Measurements from ENCODE around the gene EHD2. TPM values are rescaled to one million over a fixed set of nuclear protein-coding genes. Genes with fewer than 3 reads are reported as not detected.
A peak's percentile ranks its signal among the peaks of the same experiment; 100 is the strongest.
"Not testable (repeated sequence)": the region's sequence is repeated elsewhere in the genome, so short reads cannot be mapped to it uniquely, and the experiment has no call there.

EHD2 gene
- total RNA-seq, 1 experiment from 2014 or later: 0.53 TPM

DNA sequence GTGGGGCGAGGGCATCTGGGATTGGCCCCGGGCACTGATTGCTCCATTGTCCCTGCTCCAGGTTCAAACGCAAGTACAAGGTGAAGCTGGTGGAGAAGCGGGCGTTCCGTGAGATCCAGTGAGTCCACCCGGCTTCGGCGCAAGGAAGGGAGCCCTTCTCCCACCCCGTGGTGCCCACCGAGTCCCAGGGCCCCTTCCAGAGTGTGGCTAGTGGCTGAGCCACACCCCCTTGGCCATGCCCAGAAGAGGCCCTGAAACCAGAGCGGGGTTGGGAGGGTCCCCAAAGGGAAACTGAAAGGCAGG lies 43.4 kb downstream of the EHD2 start:
- DNase-seq (ENCODE audit: low read depth, low spot score): no peak
- in situ Hi-C loops (cut with HindIII; ENCODE audit: low pct_unique_long_range_greater_than_20kb, low sequenced_read_pairs): no loop called here

- in situ Hi-C loops (cut with HindIII; ENCODE audit: low pct_unique_long_range_greater_than_20kb, low sequenced_read_pairs): no loop called here
- DNase-seq (ENCODE audit: low read depth, low spot score): no peak
These were observed 43.9 kb downstream of the EHD2 start for GRCh38 chr19:47756953-47757608.

DNA sequence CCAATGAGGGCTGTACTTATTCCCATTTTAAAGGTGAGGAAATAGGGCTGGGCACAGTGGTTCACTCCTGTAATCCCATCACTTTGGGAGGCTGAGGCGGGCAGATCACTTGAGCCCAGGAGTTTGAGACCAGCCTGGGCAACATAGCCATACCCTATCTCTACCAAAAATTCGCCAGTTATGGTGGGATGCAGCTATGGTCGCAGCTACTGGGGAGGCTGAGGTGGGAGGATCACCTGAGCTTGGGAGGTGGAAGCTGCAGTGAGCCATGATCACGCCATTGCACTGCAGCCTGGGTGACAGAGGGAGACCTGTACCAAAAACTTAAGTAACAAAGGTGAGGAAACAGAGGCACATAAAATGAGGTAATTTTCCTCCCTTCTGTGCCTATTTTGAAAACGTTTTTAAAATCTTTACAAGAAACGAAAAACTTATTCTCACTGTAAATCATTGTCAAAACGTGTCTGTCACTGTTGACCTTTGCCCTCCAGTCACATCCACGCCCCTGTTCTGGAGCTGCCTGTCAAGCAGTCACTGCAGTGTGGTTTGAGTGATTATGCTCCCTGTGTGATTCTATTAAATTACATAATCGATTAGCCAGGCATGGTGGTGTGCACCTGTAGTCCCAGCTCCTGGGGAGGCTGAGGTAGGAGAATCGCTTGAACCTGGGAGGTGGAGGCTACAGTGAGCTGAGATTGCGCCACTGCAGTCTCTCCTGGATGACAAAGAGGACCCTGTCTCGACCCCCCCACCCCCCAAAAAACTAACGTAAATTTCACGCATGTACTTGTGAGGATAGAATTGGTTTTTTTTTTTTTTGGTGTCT lies 44.6 kb downstream of the EHD2 start:
- no peak for DNase-seq (ENCODE audit: low read depth, low spot score)
- in situ Hi-C loops (cut with HindIII; ENCODE audit: low pct_unique_long_range_greater_than_20kb, low sequenced_read_pairs): no loop called here

DNA sequence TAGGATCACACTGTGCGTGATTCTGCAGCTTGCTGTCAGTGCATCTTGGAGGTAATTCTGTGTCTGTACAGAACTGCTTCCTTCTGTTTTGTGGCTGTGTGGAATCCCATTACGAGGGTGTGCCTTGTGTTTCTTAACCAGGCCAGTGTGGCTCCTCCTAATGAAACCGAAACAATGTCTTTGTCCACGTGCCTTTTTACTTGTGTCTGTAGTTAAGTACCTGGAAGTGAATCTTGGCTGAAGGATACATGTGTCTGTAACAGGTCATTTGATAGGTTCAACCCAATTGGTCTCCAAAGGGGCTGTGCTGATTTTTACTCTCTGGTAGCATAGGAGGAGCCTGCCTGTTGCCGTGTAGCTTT lies 45.2 kb downstream of the EHD2 start:
- in situ Hi-C loops (cut with HindIII; ENCODE audit: low pct_unique_long_range_greater_than_20kb, low sequenced_read_pairs): no loop called here
- DNase-seq (ENCODE audit: low read depth, low spot score): no peak

DNA sequence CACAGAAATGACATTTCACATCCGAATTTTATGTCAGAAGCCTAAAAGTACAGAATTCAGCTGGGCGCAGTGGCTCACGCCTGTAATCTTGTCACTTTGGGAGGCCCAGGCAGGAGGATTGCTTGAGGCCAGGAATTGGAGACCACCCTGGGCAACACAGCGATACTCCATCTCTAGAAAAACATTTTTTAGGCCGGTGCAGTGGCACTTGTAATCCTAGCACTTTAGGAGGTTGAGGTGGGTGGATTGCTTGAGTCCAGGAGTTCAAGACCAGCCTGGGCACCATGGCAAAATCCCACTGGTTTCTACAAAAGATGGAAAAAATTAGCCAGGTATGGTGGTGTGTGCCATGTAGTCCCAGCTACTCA lies 47.4 kb downstream of the EHD2 start:
- DNase-seq (ENCODE audit: low read depth, low spot score): no peak
- in situ Hi-C loops (cut with HindIII; ENCODE audit: low pct_unique_long_range_greater_than_20kb, low sequenced_read_pairs): no loop called here

- in situ Hi-C loops (cut with HindIII; ENCODE audit: low pct_unique_long_range_greater_than_20kb, low sequenced_read_pairs): no loop called here
- no peak for DNase-seq (ENCODE audit: low read depth, low spot score)
These were observed 48.3 kb downstream of the EHD2 start for GRCh38 chr19:47761566-47761965.

GRCh38 chr19:47762151-47762550 lies 48.9 kb downstream of the EHD2 start:
- DNase-seq (ENCODE audit: low read depth, low spot score): no peak
- in situ Hi-C loops (cut with HindIII; ENCODE audit: low pct_unique_long_range_greater_than_20kb, low sequenced_read_pairs): no loop called here

DNA sequence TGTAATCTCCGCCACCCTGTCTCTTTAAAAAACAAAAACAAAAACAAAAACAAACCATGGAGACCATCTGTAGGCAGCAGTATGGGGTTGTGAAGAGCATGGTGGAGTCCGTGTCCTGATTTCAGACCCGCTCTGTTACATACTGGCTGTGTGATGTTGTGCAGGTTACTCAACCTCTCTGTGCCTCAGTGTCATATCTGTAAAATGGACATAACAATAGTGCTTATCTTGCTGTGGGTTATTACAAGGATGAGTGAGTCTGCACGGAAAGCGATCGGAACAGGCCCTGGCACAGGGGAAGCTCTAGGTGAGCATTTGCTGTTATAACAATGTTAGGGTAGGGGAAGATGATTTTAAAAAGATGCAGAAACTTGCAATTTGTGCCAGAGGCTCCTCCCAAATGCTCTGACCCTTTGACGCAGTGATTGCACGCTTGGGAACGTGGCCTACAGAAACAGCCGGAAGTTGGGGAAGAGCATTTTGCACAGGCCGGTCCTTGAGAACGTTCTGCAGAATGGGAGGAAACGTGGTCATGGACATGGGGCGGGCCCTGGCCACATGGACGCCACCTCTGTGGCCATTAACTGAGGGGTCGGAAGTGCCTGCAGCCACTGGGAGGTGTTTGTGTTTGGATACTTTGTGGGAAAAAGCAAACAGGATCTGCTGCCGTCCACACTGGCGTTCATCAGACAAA lies 49.5 kb downstream of the EHD2 start:
- DNase-seq (ENCODE audit: low read depth, low spot score): no peak
- in situ Hi-C loops (cut with HindIII; ENCODE audit: low pct_unique_long_range_greater_than_20kb, low sequenced_read_pairs): no loop called here

DNA sequence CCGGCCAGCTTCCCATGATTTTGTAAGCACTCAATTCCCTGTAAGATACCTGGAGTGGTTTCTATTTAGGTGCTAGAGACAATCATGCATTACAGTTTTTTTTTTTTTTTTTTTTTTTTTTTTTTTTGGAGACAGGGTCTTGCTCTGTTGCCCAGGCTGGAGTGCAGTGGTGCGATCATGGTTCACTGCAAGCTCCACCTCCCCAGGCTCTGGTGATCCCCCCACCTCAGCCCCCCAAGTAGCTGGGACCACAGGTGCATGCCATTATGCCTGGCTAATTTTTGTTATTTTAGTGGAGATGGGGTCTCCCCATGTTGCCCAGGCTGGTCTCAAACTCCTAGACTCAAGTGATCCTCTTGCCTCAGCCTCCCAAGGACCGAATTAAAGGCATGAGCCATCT lies 51.5 kb downstream of the EHD2 start:
- in situ Hi-C loops (cut with HindIII; ENCODE audit: low pct_unique_long_range_greater_than_20kb, low sequenced_read_pairs): not testable (repeated sequence)

GRCh38 chr19:47765523-47766358 lies 52.5 kb downstream of the EHD2 start:
- DNase-seq (ENCODE audit: low read depth, low spot score): peak; percentile 66
- in situ Hi-C loops (cut with HindIII; ENCODE audit: low pct_unique_long_range_greater_than_20kb, low sequenced_read_pairs): no loop called here

More for the DNA sequence above, 51.5 kb downstream of the EHD2 start:
- not testable (repeated sequence) for DNase-seq (ENCODE audit: low read depth, low spot score)

GRCh38 chr19:47766359-47766620 lies 53.1 kb downstream of the EHD2 start:
- no peak for DNase-seq (ENCODE audit: low read depth, low spot score)
- in situ Hi-C loops (cut with HindIII; ENCODE audit: low pct_unique_long_range_greater_than_20kb, low sequenced_read_pairs): no loop called here

DNA sequence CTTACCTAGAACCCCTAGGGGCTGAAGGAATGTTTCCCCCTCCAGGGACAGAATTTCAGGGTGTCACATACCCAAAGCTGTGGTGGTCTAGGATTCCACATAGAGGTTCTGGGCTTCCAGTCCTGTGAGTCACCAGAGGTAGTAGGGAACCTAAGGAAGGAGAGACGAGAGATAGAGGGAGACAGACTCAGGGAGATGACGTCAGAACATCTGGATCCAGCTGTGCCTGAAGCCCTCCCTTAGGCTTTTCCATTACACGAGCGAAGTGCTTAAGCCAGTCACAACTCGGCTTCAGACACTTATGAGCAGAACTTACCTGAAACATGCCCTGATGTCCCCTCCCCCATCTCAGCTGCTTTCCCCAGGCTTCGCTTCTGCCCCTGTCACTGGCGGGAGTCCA lies 53.4 kb downstream of the EHD2 start:
- no peak for DNase-seq (ENCODE audit: low read depth, low spot score)
- in situ Hi-C loops (cut with HindIII; ENCODE audit: low pct_unique_long_range_greater_than_20kb, low sequenced_read_pairs): no loop called here

- no peak for DNase-seq (ENCODE audit: low read depth, low spot score)
- in situ Hi-C loops (cut with HindIII; ENCODE audit: low pct_unique_long_range_greater_than_20kb, low sequenced_read_pairs): no loop called here
These were observed 54.1 kb downstream of the EHD2 start for GRCh38 chr19:47767349-47767748.

GRCh38 chr19:47768604-47769003 lies 55.4 kb downstream of the EHD2 start:
- DNase-seq (ENCODE audit: low read depth, low spot score): peak; percentile 37
- in situ Hi-C loops (cut with HindIII; ENCODE audit: low pct_unique_long_range_greater_than_20kb, low sequenced_read_pairs): no loop called here

DNA sequence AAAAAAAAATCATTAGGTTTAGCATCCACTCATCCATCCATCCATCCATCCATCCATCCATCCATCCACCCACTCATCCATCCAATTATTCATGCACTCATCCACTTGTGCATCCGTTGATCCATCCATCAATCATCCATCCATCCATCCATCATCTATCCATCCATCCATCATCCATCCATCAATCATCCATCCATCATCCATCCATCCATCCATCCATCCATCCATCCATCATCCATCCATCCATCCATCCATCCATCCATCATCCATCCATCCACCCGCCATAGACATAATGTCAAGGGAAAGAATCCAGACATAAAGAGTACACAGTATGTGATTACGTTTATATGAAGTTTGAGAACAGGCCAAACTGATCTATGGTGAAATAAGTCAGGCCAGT lies 56.3 kb downstream of the EHD2 start:
- no peak for DNase-seq (ENCODE audit: low read depth, low spot score)
- in situ Hi-C loops (cut with HindIII; ENCODE audit: low pct_unique_long_range_greater_than_20kb, low sequenced_read_pairs): no loop called here

- in situ Hi-C loops (cut with HindIII; ENCODE audit: low pct_unique_long_range_greater_than_20kb, low sequenced_read_pairs); DNase-seq (ENCODE audit: low read depth, low spot score): not testable (repeated sequence)
These were observed 58.1 kb downstream of the EHD2 start for GRCh38 chr19:47771291-47771690.

DNA sequence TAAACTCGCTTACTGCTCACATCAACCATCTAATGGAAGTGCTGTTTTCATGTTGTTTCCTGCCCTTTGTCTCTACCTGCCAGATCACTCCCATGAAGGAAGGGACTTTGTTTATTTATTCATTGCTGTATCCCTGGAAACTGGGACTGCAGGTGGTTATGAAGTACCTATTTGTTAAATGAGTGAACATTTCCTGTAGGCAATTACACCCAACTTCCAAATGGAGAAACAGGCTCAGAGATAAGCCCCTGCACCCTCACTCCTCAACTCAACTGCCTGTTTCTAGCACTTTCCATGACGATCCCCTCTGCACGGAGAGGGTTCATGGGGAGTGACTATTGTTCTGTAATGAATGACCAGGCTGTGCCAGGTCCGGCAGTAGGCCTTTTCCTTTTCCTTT lies 63.3 kb downstream of the EHD2 start:
- no peak for DNase-seq (ENCODE audit: low read depth, low spot score)
- in situ Hi-C loops (cut with HindIII; ENCODE audit: low pct_unique_long_range_greater_than_20kb, low sequenced_read_pairs): no loop called here

DNA sequence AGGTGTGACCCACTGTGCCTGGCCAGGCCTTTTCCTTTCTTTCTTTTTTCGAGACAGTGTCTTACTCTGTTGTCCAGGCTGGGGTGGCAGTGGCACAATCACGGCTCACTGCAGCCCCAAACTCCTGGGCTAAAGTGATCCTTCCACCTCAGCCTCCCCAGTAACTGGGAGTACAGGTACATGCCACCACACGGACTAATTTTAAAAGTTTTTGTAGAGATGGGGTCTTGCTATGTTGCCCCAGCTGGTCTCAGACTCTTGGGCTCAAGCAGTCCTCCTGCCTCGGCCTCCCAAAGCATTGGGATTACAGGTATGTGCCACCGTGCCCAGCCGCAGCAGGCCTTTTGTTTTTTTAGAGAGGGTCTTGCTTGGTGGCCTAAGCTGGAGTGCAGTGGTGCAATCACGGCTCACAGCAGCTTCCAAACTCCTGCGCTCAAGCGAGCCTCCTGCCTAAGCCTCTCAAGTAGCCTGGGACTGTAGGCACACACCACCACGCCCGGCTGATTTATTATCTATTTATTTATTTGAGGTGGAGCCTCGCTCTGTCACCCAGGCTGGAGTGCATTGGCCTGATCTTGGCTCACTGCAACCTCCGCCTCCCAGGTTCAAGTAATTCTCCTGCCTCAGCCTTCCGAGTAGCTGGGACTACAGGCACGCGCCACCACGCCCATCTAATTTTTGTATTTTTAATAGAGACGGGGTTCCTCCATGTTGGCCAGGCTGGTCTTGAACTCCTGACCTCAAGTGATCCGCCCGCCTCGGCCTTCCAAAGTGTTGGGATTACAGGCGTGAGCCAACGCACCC lies 64.2 kb downstream of the EHD2 start:
- DNase-seq (ENCODE audit: low read depth, low spot score); in situ Hi-C loops (cut with HindIII; ENCODE audit: low pct_unique_long_range_greater_than_20kb, low sequenced_read_pairs): not testable (repeated sequence)
